HG02588 (cell line): ENCODE measurements around the gene BNC1.

Source experiments
- ATAC-seq: cut with Tn5 transposase; IDR thresholded peaks from one replicate; pipeline ENCODE4 v1.9.1; 2021; ENCODE audit warnings: mild to moderate bottlenecking, moderate library complexity; ENCODE audit not compliant: unreplicated experiment

BNC1 gene, protein sequence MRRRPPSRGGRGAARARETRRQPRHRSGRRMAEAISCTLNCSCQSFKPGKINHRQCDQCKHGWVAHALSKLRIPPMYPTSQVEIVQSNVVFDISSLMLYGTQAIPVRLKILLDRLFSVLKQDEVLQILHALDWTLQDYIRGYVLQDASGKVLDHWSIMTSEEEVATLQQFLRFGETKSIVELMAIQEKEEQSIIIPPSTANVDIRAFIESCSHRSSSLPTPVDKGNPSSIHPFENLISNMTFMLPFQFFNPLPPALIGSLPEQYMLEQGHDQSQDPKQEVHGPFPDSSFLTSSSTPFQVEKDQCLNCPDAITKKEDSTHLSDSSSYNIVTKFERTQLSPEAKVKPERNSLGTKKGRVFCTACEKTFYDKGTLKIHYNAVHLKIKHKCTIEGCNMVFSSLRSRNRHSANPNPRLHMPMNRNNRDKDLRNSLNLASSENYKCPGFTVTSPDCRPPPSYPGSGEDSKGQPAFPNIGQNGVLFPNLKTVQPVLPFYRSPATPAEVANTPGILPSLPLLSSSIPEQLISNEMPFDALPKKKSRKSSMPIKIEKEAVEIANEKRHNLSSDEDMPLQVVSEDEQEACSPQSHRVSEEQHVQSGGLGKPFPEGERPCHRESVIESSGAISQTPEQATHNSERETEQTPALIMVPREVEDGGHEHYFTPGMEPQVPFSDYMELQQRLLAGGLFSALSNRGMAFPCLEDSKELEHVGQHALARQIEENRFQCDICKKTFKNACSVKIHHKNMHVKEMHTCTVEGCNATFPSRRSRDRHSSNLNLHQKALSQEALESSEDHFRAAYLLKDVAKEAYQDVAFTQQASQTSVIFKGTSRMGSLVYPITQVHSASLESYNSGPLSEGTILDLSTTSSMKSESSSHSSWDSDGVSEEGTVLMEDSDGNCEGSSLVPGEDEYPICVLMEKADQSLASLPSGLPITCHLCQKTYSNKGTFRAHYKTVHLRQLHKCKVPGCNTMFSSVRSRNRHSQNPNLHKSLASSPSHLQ

DNA sequence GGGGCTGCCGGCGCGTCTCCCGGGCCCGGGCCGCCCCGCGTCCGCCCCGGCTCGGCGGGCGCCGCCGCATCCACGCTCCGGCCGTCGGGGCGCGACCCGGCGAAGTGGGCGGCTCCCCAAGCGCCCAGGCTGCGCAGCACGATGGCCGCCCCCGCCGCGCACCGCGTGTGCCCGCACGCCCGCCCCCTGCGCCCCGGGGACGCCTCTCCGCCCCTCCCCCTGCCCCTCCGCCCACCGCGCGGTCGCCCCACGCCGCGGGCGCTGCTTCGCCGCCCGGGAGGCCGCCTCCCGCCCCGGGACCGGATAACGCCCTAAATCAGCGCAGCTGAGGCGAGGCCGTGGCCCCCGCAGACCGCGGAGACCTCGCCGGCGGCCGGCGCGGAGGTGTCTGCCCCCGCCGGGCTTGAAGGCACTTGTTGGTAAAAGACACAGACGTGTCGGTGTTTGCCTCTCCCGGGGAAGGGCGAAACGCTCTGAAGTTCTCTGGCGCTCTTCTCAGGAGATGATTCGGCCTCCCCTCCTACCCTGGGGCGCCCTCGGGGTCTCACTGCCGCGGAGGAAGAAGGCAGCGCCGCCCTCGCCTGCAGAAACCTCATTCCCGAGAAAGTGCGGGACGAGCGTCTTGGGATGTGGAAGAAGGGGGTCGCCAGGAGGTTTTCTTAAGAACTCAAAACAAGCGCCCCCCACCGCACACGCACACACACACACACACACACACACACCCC is at the start of gene BNC1:
BNC1 (minus strand) TSS at position 106 of the 725 bp plus-strand sequence; CDS start at position 70, 36 bp downstream.
- ATAC-seq, result no peak

DNA sequence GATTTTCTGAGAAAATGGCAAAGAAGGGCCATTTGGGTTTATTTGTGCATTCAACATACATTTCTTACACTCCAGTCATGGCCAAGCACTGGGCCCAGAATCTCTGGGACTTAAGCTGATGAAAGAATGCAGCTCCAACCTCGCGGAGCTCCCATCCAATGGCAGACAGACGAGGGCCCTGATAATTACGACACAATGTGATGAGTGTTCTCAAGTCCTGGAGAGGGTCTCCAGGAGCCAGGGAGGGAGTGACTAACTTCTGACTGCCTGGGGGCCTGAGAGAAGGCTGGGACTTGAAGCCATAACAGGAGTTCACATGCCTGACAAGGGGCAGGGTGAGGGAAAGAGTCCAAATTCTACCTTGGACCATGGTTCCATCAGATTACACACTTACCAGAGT is 42.6 kb upstream of the BNC1 start:
- ATAC-seq, result no peak

DNA sequence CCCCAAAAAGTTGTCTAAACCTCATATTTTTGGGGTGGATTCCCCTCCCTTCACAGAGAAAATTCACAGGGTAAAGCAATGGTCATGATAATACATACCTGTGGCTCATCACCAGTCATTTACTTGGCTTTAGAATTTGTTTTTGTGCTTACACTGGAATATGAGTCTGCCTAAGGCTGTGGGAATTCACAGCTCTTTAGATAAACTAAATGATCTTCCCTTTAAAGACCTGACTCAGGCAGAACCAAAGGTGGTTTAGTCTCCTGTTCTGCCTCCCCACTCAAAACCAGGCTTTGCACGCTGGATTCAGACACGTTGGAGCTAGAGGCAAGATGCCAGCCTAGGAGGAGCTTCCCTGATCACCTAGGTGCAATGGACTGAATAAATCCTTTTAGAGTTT is 40.3 kb upstream of the BNC1 start:
- ATAC-seq, result no peak

DNA sequence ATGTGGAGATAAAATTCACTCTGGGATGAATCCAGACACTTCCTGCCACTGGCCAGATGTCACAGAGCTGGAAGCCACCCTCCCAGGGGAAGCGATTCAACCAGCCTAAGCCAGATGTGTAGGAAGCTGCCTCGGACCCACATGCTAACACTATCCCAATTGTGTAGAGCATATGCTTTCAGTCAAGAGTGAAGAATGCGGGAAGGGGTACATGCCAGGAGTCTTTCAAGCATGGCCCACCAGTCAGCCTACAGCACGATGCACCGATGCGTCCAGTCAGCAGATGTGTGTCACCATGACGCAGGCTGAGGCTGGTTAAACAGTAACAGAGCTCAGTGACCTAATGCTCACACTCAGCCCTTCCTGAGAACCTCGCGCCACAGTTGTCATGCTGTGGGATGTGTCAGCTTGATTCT is 38.8 kb upstream of the BNC1 start:
- no peak for ATAC-seq

DNA sequence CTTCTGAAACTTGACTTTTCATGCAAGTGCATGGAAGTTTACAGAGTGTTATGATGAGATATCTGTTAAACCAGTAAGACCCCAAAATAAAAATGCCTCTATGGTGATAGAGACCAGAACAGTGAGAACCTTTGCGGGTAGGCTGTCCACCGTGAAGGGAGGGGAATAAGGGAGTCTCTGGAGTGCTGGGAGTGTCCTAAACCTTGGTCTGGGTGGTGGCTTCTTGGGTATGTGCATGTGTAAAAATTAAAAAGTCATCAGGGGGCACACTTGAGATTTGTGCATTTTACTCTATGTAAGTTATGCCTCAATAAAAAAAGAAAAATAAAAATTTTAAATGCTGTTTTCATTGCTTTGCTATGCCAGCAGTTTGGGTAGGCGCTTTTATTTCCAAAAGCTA is 38.2 kb upstream of the BNC1 start:
- ATAC-seq, result no peak

DNA sequence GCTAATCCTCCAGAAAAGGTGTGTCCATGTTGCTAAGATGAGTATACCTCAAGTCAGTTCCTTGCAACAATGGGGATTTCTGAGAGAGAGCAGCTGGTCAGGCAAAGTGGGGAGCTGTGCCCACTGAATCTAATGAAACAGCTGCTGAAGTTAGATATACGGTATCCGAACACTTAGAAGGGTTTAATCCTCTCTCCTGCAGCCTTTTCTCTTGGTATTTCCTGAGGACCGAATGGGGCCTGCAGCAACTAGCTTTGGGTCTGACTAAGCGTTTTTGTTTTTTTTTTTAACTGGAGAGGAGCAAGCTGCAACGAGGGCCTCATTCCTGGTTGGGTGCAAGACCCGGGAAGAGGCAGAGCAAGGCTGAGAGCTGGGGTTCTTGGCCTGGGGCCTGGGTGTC is 37.6 kb upstream of the BNC1 start:
- ATAC-seq, result no peak

DNA sequence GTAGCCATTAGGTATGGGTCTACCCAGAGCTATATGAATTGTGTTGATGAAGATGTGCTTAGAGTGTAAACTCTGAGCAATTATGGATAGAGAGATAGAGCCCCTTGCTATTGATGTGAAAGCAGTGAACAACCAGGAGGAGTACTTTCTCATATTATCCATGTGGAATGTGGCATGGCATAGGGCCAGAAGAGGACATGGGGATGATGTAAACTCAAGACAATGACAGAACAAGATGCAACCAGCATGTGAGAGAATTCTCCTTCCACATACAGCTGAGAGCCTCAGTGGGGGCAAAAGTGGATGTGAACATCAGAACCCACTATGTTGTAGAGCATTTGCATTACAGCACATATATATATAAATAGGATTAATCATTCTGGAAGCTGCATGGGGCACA is 36.4 kb upstream of the BNC1 start:
- ATAC-seq, result no peak

DNA sequence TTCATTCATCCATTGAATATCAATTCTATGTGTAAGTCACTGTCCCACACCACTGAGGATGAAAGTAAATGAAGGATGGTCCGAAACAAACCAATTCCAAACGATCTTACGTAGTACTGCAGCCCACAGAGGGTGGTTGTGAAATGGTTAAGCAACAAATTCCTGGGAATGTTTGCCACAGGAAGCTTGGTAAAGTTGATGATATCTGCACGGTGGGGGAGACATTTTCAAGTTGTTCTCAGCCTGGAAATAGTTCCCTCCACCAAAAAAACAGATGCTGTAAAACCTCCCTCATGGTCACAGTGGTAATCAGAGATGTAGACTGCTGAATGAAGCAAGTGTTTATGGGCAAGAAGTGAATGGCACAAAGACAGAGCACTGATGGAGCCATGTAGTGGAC is 35.9 kb upstream of the BNC1 start:
- ATAC-seq, result no peak

DNA sequence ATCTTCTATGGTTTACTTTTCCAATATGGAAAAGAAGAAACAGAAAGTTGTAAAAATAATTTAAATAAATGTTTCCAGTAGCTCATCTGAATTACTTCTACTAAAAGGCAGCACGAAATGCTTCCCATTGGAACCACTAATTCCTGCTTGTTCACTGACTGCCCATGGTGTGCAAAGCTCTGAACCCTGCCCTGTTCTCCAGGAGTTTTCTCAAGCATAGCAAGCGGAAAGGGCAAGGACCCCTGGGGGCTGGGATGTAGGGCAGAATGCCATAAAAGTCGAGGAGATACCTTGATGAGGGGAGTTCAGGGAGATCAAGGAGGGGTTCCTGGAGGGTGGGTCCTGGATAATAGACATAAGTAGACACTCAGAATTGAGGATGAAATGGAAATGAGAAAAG is 35.3 kb upstream of the BNC1 start:
- no peak for ATAC-seq

DNA sequence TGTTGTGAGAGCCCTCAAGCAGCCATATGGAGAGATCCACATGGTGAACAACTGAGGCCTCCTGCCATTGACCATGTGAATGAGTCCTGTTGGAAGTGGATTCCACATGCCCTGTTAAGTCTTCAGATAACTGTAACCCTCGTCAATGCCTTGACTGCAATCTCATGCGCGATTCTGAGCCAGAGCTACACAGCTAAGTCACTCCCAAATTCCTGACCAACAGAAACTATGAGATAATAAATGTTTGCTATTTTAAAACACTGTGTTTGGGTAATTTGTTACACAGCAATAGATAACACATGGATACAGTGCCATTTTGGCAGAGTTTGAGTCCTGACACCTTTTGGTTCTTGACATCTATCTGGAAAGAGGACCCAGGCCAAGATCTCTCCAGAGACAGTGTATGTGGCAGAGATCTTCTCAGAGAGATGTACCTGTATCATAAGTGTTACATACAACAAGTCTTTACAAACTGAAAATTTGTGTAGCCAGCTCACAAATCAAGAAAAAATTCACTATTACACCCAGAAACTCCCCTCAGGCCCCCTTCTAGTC is 34.5 kb upstream of the BNC1 start:
- no peak for ATAC-seq

DNA sequence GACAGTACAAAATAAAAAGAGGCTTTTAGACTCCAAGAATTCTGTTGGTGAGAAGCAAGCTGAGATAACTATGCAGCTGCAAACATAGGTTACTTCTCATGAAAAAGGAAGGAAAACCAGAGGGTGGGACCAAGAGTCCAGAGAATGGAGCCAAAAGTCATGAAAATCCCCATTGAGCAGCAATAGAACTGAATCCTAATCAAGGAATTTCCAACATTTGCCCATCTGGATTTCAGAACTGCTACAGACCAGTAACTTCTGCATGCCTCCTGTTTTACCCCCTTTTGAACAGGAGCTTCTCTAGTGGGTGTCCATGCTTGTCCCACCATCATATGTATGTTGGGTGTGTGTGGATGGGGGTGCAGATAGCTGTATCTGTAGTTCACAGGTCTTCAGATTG is 33.6 kb upstream of the BNC1 start:
- ATAC-seq, result no peak

DNA sequence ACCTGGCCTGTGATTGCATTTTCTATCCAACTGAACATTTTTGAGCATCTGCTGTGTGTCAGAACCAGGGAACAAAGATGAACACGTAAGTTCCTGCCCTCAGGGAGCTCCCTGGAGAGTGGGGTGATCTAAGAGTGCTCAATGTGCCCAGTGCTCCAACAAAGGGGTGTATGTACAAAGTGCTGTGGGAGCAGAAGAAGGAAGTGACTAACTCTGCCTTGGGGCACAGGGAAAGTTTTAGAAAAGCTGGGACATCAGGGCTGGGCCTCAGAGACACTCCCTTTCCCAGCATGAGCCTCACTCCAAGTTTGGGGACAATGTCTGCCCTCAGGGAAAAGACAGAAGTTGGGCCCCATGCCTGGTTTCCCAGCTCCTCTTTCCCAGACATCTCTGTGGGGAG is 27.6 kb upstream of the BNC1 start:
- ATAC-seq, result no peak

DNA sequence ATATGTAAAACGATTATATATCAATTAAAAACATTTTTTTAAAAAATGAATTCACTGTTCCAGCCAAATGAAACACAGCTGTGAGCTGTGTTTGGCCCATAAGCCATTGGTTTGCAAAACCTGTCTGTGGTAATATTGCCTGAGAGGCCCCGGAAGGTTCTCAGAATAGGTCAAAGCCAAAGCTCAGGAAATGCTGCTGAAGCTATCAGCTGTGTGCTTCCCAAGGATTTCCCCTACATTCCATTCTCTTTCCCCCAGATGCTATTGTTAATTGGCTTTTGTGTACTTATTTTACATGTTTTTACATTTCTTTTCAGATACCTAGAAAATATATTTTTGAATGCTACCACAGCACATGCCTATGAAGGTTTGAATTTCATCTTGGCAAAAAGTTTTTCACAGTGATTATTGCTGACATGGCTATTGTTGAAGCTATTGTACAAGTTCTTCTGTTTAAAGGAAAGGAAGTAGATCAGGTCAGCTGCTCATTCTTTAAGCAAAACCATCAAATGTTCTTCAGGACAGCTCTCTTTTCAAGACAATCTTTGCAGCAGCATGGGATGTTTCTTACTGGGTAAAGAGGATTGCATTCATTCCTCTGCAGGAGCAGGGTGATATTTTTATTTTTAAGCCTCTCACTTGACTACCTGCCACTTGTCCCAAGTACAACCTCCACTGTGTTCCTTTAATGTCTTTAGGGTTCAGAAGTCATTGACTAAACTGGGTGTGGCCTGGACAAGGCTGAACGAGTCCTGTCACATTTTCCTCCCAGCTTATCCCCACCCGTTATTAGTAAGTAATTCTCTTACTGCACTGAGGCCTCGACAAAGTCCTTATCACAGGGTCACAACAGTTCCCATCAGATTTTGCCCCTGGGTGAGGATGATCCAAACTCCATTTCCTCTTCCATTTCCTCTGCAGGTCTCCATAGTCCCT is 26.3 kb upstream of the BNC1 start:
- ATAC-seq, result no peak

DNA sequence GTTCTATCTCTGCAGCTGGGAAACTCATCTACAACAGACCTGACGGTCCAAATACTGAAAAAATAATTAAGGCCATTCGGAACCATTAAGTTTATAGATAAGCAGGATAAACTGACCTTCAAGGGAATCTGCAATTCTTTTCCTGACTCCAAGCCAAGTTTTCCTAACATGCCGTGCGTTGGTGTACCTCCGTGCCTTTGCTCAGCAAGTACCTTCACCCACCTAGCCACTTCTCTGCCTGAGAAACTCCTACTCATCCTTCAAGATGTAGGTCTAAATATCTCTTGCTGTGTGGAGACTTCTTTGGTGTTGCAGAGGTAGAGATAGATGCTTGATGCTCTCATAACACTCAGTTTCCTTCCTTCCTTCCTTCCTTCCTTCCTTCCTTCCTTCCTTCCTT is 24.2 kb upstream of the BNC1 start:
- no peak for ATAC-seq

DNA sequence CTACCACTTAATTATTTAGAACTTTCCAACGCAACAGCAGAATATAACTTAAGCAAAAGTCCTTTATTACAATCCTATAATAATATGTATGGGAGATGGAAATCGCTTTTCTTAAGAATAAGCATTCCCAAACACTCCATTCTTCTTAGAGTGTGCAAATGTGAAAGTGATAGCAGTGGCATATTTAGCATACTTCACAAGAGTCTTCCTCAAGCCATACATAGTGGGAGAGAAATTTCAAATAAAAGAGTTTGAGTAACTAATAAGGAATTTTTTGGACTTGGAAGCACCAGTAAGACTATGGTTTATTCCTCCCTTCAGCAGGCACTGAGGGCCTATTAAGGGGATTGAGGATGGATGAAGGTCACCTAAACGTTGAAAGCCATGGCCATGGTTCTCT is 22.1 kb upstream of the BNC1 start:
- no peak for ATAC-seq

DNA sequence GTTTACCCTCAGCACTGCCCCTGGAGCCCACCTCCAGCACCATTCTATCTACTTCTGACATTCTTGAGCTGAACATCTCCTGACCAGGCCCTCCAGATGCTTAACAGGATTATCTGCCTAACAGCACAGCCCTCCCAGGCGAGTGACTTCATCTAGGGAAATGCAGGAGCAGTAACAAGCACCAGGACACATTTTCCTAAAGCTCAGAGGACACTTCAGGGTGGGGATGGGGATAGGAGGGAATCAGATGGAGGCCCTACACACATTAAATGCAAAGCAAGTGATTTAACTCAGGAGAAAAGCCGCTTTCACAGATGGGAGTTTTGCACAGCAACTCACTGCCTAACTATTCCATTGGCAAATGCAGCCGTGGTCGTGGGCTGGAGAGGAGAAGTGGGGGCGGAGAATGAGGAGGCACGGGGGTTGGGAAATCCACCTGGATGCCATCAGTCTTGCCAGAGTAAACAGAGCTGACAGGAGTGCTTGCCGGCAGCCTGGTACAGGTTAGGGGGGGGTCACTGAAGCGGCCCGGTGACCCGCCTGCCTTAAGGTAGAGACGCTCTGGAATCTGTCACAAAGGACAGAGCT is 21.3 kb upstream of the BNC1 start:
- ATAC-seq, result no peak

DNA sequence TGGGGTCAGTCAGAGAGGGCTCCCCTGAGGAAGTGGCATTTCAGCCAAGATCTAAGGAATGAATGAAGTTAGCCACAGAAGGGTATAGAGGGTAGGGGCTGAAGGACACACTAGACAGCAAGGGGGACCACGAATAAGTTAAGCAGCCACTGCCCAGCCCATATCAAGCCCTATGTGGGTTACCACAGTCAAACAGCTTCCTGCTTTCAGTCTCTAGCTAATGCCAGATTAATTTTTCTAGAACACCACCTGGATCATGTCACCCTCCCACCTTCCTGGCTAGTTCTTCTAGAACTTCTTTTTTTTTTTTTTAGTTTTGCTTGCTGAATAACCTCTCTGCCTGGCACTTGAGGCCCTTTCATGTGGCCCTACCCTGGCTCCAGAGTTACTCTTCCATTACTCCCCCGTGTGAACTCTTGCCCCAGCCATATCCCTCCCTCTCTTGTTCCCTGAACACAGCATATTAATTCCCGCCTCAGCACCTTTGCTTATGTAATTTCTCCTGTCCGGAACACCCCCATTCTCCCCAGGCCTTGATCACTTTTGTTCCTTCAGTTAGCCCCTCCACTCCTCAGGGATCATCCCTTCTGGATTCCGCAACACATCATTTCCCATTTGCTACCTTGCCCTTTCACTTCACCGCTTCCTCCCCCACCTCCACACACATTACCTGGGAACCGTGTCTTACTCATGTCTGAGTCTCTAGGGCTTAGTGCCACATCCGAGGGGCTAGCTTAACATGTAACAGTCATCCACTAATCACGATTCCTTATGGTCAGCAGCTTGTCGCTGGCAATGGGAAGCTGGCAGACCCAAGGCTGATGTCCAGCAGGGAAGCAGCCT is 20.6 kb upstream of the BNC1 start:
- ATAC-seq, result no peak

DNA sequence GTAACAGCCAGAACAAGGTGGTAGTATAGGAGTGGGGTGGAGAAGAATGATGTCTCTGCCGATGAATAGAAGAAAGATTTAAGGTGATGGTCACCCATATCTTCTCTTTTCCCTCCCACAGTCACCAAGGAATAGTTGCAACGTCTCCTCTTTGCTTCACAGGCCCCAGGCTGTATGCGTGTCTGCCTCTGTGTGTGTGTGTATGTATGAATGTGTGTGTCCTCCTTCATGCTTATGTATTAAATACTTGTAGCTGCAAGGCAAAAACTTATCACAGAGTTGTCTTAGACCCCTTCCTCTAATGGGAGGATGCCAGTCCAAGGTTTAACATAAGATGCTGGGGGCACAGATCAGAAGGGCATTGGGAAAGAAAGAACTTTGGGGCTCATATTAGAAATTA is 19.1 kb upstream of the BNC1 start:
- no peak for ATAC-seq

DNA sequence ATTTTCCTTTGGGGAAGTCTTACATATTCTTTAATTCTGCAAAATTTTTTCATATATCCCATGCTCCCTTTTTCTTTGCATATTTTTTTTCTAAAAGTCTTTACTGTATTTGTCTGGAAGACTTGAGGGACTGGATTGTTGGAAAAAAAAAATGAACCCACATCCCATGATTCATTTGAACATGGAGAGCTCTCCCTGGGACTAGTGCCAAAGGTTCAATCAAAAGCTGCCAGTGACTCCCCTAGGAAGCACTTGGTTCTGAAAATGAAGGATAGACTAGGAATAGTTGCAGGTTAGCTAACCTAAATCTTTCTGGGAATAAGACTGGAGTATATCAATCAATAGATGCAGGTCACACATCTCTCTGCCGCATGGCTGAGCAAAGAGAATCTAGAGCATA is 16.4 kb upstream of the BNC1 start:
- no peak for ATAC-seq
